HUES48 (cell line): Measurements from ENCODE around the gene BICC1.

Experiments
- H3K27ac ChIP-seq: one replicate; pipeline ENCODE4 v1.7.0; 2013; ENCODE audit warnings: low read depth, low read length, inconsistent platforms
- H3K27me3 ChIP-seq: 2 replicates; pipeline ENCODE4 v1.6.1; 2013; ENCODE audit warnings: mild to moderate bottlenecking, low read length; ENCODE audit not compliant: control insufficient read depth, insufficient read depth
- H3K36me3 ChIP-seq: 2 replicates; pipeline ENCODE4 v1.6.1; 2013; ENCODE audit warnings: low read length; ENCODE audit not compliant: control insufficient read depth, insufficient read depth
- H3K4me1 ChIP-seq: 2 replicates; pipeline ENCODE4 v1.6.1; 2013; ENCODE audit warnings: mild to moderate bottlenecking, low read length; ENCODE audit not compliant: control insufficient read depth, insufficient read depth
- H3K4me3 ChIP-seq: 2 replicates; pipeline ENCODE4 v1.5.1; 2013; ENCODE audit warnings: mild to moderate bottlenecking, low read depth, low read length
- H3K9ac ChIP-seq: 2 replicates; pipeline ENCODE4 v1.6.1; 2013; ENCODE audit warnings: mild to moderate bottlenecking, low read depth, low read length, moderate library complexity
- H3K9me3 ChIP-seq: 2 replicates; pipeline ENCODE4 v1.6.1; 2013; ENCODE audit warnings: low read length; ENCODE audit not compliant: control insufficient read depth, insufficient read depth

The BICC1 gene

GRCh38 chr10:58568428-58568935 lies 55.8 kb downstream of the BICC1 start:
- no peak overlapping the region for H3K9ac ChIP-seq
- no peak overlapping the region for H3K4me3 ChIP-seq
- no peak overlapping the region for H3K27ac ChIP-seq
- H3K36me3 ChIP-seq: no peaks in the 10 kb centered on the region
- H3K4me1 ChIP-seq: no peaks in the 10 kb centered on the region
- H3K27me3 ChIP-seq: no peaks in the 10 kb centered on the region
- H3K9me3 ChIP-seq: no peaks in the 10 kb centered on the region

GRCh38 chr10:58570307-58570723 lies 57.6 kb downstream of the BICC1 start:
- Histone ChIP-seq H3K27me3 (no peaks in the 10 kb centered on the region), H3K4me3 (no peak overlapping the region), H3K27ac (no peak overlapping the region), H3K9me3 (no peaks in the 10 kb centered on the region), H3K4me1 (no peaks in the 10 kb centered on the region), H3K36me3 (no peaks in the 10 kb centered on the region), H3K9ac (no peak overlapping the region)

- H3K27me3 ChIP-seq: no peaks in the 10 kb centered on the region
- H3K36me3 ChIP-seq: no peaks in the 10 kb centered on the region
- no peak overlapping the region for H3K9ac ChIP-seq
- H3K4me3 ChIP-seq: no peak overlapping the region
- H3K9me3 ChIP-seq: no peaks in the 10 kb centered on the region
- no peaks in the 10 kb centered on the region; the same call in 1 of the 2 replicates for H3K4me1 ChIP-seq
- no peak overlapping the region for H3K27ac ChIP-seq
These were observed 58.3 kb downstream of the BICC1 start for GRCh38 chr10:58570979-58571378.

- H3K27me3 ChIP-seq: no peaks in the 10 kb centered on the region
- H3K27ac ChIP-seq: no peak overlapping the region
- H3K36me3 ChIP-seq: no peaks in the 10 kb centered on the region
- H3K9me3 ChIP-seq: no peaks in the 10 kb centered on the region
- H3K9ac ChIP-seq: no peak overlapping the region
- no peaks in the 10 kb centered on the region; the same call in 1 of the 2 replicates for H3K4me1 ChIP-seq
- H3K4me3 ChIP-seq: no peak overlapping the region
These were observed 60.5 kb downstream of the BICC1 start for GRCh38 chr10:58573144-58573543.

GRCh38 chr10:58574058-58574457 lies 61.4 kb downstream of the BICC1 start:
- no peaks in the 10 kb centered on the region; the same call in 1 of the 2 replicates for H3K4me1 ChIP-seq
- no peaks in the 10 kb centered on the region for H3K9me3 ChIP-seq
- H3K27ac ChIP-seq: no peak overlapping the region
- no peaks in the 10 kb centered on the region for H3K36me3 ChIP-seq
- no peak overlapping the region for H3K4me3 ChIP-seq
- H3K9ac ChIP-seq: no peak overlapping the region
- no peaks in the 10 kb centered on the region for H3K27me3 ChIP-seq

GRCh38 chr10:58575491-58575890 lies 62.8 kb downstream of the BICC1 start:
- Histone ChIP-seq H3K27me3 (no peaks in the 10 kb centered on the region), H3K27ac (no peak overlapping the region), H3K4me1 (no peaks in the 10 kb centered on the region; the same call in 1 of the 2 replicates), H3K9ac (no peak overlapping the region), H3K36me3 (no peaks in the 10 kb centered on the region), H3K4me3 (no peak overlapping the region), H3K9me3 (no peaks in the 10 kb centered on the region)

- Histone ChIP-seq H3K27me3 (no peaks in the 10 kb centered on the region), H3K4me1 (no peaks in the 10 kb centered on the region; the same call in 1 of the 2 replicates), H3K9me3 (no peaks in the 10 kb centered on the region), H3K4me3 (no peak overlapping the region), H3K36me3 (no peaks in the 10 kb centered on the region), H3K27ac (no peak overlapping the region), H3K9ac (no peak overlapping the region)
These were observed 64.2 kb downstream of the BICC1 start for GRCh38 chr10:58576751-58577436.

- H3K36me3 ChIP-seq: no peaks in the 10 kb centered on the region
- H3K27me3 ChIP-seq: no peaks in the 10 kb centered on the region
- no peak overlapping the region for H3K9ac ChIP-seq
- H3K9me3 ChIP-seq: no peaks in the 10 kb centered on the region
- H3K4me1 ChIP-seq: no peaks in the 10 kb centered on the region; the same call in 1 of the 2 replicates
- no peak overlapping the region for H3K27ac ChIP-seq
- no peak overlapping the region for H3K4me3 ChIP-seq
These were observed 64.7 kb downstream of the BICC1 start for GRCh38 chr10:58577437-58577777.

- H3K36me3 ChIP-seq: no peaks in the 10 kb centered on the region
- H3K4me1 ChIP-seq: no peaks in the 10 kb centered on the region; the same call in 1 of the 2 replicates
- no peak overlapping the region for H3K4me3 ChIP-seq
- H3K9me3 ChIP-seq: no peaks in the 10 kb centered on the region
- H3K27ac ChIP-seq: no peak overlapping the region
- H3K9ac ChIP-seq: no peak overlapping the region
- H3K27me3 ChIP-seq: no peaks in the 10 kb centered on the region
These were observed 65.7 kb downstream of the BICC1 start for GRCh38 chr10:58578366-58578765.

GRCh38 chr10:58579011-58579655 lies 66.5 kb downstream of the BICC1 start:
- Histone ChIP-seq H3K4me1 (no peaks in the 10 kb centered on the region; the same call in 1 of the 2 replicates), H3K9me3 (no peaks in the 10 kb centered on the region), H3K9ac (no peak overlapping the region), H3K36me3 (no peaks in the 10 kb centered on the region), H3K27ac (no peak overlapping the region), H3K4me3 (no peak overlapping the region), H3K27me3 (no peaks in the 10 kb centered on the region)

GRCh38 chr10:58582045-58582444 lies 69.4 kb downstream of the BICC1 start:
- Histone ChIP-seq H3K4me1 (no peaks in the 10 kb centered on the region), H3K4me3 (no peak overlapping the region), H3K27ac (no peak overlapping the region), H3K27me3 (no peaks in the 10 kb centered on the region), H3K9ac (no peak overlapping the region), H3K9me3 (no peaks in the 10 kb centered on the region), H3K36me3 (no peaks in the 10 kb centered on the region)
